Activated T-helper 17 cell treated with anti-CD3 and anti-CD28 coated beads, Interleukin-2, amount 50 U/mL, for 72 hours (primary cell): ENCODE measurements around the gene EPHA10. TPM values are rescaled to one million over a fixed set of nuclear protein-coding genes. Genes with fewer than 3 reads are reported as not detected.
"Not testable (repeated sequence)": the region's sequence is repeated elsewhere in the genome, so short reads cannot be mapped to it uniquely, and the experiment has no call there.

Experiments used
- ATAC-seq: fragments of 150-1000 bp; cut with Tn5 transposase; replicated peaks from 2 replicates; pipeline ENCODE4 v1.10.0; 2021; ENCODE audit warnings: mild to moderate bottlenecking, moderate library complexity
- H3K27ac Mint-ChIP-seq: one replicate; pipeline ENCODE4 v1.8.0; 2022; ENCODE audit warnings: mixed read lengths
- H3K27me3 Mint-ChIP-seq: one replicate; pipeline ENCODE4 v1.8.0; 2022; ENCODE audit warnings: mixed read lengths
- H3K36me3 Mint-ChIP-seq: one replicate; pipeline ENCODE4 v1.8.0; 2022; ENCODE audit warnings: low read depth, mild to moderate bottlenecking, mixed read lengths
- H3K4me1 Mint-ChIP-seq: one replicate; pipeline ENCODE4 v1.8.0; 2022; ENCODE audit warnings: mixed read lengths
- H3K4me3 Mint-ChIP-seq: one replicate; pipeline ENCODE4 v1.8.0; 2022; ENCODE audit warnings: mild to moderate bottlenecking, mixed read lengths
- H3K9me3 Mint-ChIP-seq: one replicate; pipeline ENCODE4 v1.8.0; 2022; ENCODE audit warnings: mixed read lengths
- total RNA-seq, 2 donors: library from RNA; stranded (reverse); gene quantifications; one replicate each; pipeline ENCODE4 v1.2.3, GENCODE V29; 2022

Gene EPHA10
- total RNA-seq, 2 donors from 2014 or later: 1.4 to 1.7 TPM

DNA sequence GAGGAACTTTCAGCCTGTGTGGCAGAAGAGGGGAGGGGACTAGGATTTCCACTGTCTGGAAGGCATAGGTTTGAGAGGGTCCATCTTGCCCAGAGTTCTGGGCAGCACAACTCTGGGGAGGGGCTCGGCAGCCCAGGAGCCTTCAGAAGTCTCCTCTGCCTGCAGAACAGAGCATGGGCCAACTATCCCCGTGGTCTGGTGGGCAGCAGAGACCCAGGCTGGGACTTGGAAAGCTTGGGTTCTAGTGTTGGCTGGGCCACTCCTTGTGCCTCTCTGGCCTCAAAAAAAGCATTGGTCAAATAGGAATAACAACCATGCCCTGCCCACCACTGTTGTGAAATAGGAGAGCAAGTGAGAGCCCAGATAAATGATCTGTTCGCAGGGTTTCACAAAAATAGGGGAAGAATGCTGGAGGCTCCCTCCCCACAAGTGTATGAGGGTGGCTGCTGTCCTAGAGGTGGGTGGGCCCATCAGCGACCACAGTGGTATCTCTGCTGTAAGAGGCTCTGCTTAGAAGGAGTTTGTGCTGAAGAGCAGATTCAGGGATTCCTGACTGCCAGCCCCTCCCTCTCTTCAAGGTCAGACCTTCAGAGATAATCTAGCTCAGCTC lies 8.9 kb downstream of the EPHA10 start:
- Mint-ChIP-seq H3K27ac (peak overlapping the region; percentile 56), H3K4me3 (peak overlapping the region; percentile 64), H3K27me3 (peaks cover 12% of the 10 kb centered on the region), H3K4me1 (no peaks in the 10 kb centered on the region), H3K36me3 (no peaks in the 10 kb centered on the region), H3K9me3 (no peaks in the 10 kb centered on the region)
- ATAC-seq: no peak

DNA sequence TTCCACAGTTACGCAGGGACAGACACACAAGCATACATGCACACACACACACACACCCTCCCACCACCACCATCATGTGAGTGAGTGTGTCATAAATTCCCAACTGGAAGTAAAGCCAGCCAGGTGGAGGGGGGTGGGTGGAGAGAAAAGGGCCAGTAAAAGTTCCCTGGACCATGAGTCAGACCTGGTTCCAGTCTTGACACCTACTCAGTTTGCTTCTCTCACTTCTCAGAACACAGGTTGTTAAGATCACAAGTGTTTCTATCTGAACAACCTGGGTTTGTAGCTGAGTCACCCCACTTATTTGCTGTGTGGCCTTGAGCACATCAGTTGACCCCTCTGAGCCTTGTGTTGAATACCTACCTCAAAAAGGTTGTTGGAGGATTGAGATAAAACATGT lies 9.6 kb downstream of the EPHA10 start:
- Mint-ChIP-seq H3K4me3 (peak overlapping the region; percentile 64), H3K27me3 (peaks cover 13% of the 10 kb centered on the region), H3K36me3 (no peaks in the 10 kb centered on the region), H3K4me1 (no peaks in the 10 kb centered on the region), H3K27ac (peak overlapping the region; percentile 56), H3K9me3 (no peaks in the 10 kb centered on the region)
- ATAC-seq: peak; percentile 94

DNA sequence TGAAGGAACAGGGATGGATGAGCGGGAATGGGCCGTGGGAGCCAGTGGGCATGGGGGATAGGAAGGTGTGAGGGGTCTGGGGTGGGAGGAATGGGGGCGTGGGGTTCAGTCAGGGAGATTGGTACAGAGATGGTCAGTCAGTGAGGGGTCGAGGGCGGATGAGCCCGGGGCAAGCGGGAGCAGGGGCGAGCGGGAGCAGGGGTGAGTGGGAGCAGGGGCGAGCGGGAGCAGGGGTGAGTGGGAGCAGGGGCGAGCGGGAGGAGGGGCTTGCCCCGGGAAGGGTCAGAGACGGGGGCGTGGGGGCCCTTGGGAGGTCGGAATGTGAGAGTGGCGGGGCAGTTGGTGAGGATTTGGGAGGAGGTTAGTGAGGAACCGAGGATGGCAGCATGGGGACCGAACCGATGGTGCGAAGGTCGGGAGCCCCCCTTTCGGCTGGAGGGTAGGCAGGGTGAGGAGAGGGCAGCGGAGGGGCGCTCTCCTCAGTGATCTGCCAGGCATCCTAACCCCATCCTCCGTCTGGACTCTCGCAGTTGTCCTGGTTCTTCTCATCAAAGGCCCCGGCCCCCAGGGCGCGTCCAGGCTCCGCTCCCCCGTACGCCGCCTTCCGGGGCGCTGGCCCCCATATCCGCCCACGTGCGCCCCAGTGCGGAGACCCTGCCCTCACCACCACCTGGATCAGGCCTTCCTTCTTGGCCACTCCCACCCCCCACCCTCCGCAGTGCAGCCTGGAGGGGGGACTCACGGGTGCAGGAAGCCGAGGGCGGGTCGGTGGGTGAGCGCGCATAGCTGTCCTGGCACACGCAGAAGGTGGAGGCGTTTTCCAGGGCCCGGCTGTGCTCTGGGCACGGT lies 11.2 kb downstream of the EPHA10 start:
- no peaks in the 10 kb centered on the region for H3K36me3 Mint-ChIP-seq
- H3K27me3 Mint-ChIP-seq: peaks cover 19% of the 10 kb centered on the region
- no peak overlapping the region for H3K27ac Mint-ChIP-seq
- no peaks in the 10 kb centered on the region for H3K9me3 Mint-ChIP-seq
- H3K4me1 Mint-ChIP-seq: no peaks in the 10 kb centered on the region
- H3K4me3 Mint-ChIP-seq: peak overlapping the region; percentile 64
- ATAC-seq: no peak

DNA sequence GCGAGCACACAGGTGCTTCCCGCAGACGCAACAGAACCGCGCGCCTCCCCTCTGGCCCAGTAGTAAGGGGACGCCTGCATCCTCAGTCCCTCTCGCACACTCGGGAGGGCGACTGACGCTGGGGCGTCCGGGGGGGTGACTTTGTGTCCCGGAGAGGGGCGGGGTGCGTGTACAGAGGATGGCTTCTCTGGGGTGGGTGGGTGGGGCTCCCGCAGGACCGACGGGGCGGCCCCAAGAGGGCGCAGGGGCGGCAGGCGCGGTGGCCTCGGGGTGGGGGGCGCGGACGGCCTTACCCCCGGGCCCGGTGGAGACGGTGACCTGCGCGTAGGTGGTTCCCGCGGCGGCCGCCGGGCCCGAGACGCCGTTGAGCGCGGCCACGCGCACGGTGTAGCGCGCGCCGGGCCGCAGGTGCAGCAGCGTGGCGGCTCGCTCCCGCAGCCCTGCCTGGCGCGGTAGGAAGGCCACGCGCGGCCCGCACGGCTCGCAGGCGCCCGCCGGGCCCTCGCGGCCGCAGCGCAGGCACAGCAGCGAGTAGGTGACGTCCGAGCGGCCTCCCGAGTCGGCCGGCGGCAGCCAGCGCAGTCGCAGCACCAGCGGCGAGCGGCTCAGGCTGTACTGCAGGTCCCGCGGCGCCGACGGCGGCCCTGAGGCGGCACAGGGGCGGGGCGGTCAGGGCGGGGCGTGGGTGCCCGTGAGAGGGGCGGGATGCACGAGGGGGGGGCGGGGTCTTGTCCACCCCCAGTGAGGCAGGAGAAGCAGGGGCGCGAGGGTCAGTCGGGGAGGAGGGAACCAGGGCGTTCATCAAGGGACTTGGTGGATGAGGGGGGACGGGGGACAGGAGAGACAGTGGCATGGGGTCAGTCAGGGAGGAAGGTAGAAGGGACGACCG lies 12.1 kb downstream of the EPHA10 start:
- Mint-ChIP-seq H3K4me1 (no peaks in the 10 kb centered on the region), H3K36me3 (no peaks in the 10 kb centered on the region)

DNA sequence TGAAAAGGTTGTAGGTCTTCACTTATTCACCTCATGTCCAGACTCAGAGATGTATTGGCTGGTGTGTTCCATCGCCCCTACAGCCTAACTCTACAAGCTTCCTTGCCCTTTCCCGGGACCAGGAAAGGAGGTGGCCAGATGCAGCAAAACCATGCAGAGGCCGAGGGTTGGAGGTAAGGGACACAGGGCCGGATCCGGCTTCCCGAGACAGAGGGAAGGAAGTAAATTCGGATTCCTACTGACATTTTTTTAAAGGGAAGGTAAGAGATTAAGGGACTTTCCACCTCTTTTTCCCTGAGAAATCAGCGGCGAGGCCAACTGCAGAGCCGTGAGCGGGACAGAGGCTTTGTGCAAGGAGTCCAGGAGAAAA lies 12.7 kb downstream of the EPHA10 start:
- Mint-ChIP-seq H3K27ac (no peak overlapping the region), H3K4me1 (no peaks in the 10 kb centered on the region), H3K9me3 (no peaks in the 10 kb centered on the region), H3K4me3 (peak overlapping the region; percentile 69), H3K36me3 (no peaks in the 10 kb centered on the region), H3K27me3 (peaks cover 25% of the 10 kb centered on the region)
- no peak for ATAC-seq

More for the DNA sequence above, 12.1 kb downstream of the EPHA10 start:
- Mint-ChIP-seq H3K27me3 (peaks cover 22% of the 10 kb centered on the region), H3K4me3 (peak overlapping the region; percentile 69), H3K27ac (no peak overlapping the region), H3K9me3 (no peaks in the 10 kb centered on the region)
- peak; percentile 34 for ATAC-seq

DNA sequence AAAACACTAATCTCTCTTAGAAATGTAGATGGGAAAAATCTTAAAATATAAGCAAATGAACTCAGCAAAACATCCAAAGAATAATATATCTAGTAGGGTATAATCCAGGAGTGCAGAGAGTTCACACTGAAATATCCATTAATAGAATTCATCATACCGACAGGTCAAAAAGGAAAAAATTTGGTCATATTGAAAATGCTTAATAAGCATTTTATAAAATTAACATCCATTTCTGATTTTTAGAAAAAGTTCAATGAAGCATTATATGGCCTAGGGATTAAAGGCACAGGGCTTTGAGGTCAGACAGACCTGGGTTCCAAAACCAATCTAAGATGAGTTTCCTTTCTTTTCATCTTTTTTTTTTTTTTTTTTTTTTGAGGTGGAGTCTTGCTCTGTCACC lies 16.4 kb downstream of the EPHA10 start:
- Mint-ChIP-seq H3K4me1 (no peaks in the 10 kb centered on the region), H3K4me3 (no peak overlapping the region), H3K27me3 (peaks cover 36% of the 10 kb centered on the region), H3K9me3 (peaks cover 4% of the 10 kb centered on the region), H3K36me3 (no peaks in the 10 kb centered on the region), H3K27ac (no peak overlapping the region)
- ATAC-seq: no peak

DNA sequence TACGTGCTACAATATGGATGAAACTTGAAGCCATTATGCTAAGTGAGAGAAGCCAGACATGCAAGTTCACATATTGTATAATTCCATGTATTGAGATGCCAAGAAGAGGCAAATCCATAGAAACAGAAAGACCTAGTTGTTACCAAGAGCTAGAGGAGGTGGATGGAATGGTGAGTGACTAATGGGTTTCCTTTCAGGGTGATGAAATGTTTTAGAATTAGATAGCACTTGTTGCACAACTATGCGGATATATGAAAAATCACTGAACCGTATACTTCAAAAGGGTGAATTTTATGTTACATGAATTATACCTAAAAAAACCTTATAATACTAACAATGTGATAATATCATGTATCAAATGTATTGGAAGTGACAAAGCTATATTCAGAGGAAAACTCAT lies 18.1 kb downstream of the EPHA10 start:
- H3K27ac Mint-ChIP-seq: no peak overlapping the region
- H3K36me3 Mint-ChIP-seq: no peaks in the 10 kb centered on the region
- peaks cover 4% of the 10 kb centered on the region for H3K9me3 Mint-ChIP-seq
- ATAC-seq: no peak
- H3K4me3 Mint-ChIP-seq: no peak overlapping the region
- H3K4me1 Mint-ChIP-seq: no peaks in the 10 kb centered on the region
- H3K27me3 Mint-ChIP-seq: peaks cover 30% of the 10 kb centered on the region

DNA sequence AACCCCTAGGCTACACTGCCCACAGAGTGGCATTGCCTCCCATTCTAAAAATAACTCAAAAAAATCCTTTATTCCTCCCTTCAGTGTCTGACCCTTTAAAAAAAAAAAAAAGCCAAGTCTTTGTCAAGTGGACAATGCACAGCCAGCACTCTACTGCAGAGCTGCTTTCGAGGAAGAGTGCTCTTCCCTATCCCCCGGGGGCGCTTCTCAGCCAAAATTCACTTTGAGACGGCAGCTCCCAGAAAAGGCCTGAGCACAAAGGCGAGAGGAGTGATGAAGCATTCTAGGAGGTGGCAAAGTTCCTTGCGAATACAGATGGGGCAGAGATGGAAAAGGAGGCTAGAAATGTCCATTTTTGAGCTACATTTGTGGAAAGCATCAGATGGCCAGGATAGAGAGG lies 23.3 kb downstream of the EPHA10 start:
- Mint-ChIP-seq H3K4me3 (no peak overlapping the region), H3K27me3 (peaks cover 32% of the 10 kb centered on the region), H3K36me3 (no peaks in the 10 kb centered on the region), H3K4me1 (no peaks in the 10 kb centered on the region), H3K27ac (no peak overlapping the region), H3K9me3 (peaks cover 5% of the 10 kb centered on the region)
- ATAC-seq: no peak

DNA sequence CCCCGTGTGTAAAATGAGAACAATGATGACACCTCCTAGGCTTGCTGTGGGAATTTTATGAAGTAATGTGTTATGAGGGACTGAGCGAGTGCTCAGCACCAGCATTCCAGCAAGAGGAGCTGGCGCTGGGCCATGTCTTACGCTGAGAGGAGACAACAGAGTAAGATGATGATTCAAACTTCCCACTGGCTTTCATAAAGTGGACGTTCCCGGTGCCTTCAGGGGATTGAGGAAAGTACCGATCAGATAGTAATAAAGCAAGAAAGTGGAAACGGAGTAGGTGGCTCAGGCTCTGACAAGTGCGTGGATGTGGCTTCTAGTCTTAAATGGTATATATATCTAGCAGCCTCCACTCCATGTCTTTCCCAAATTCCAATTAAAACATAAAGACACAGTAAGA lies 23.8 kb downstream of the EPHA10 start:
- no peak for ATAC-seq
- Mint-ChIP-seq H3K27ac (no peak overlapping the region), H3K4me3 (no peak overlapping the region), H3K4me1 (no peaks in the 10 kb centered on the region), H3K27me3 (peaks cover 30% of the 10 kb centered on the region), H3K9me3 (peaks cover 3% of the 10 kb centered on the region), H3K36me3 (no peaks in the 10 kb centered on the region)

DNA sequence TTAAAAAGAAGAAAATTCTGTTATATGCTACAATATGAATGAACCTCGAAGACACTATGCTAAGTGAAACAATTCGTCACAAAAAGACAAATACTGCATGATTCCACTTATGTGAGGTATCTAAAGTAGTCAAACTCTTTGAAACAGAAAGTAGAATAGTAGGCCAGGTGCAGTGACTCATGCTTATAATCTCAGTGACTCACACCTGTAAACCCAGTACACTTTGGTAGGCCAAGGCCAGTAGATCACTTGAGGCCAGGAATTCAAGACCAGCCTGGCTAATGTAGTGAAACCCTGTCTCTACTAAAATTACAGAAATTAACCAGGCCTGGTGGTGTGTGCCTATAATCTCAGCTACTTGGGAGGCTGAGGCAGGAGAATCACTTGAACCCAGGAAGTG lies 25.7 kb downstream of the EPHA10 start:
- peak; percentile 100 for ATAC-seq
- Mint-ChIP-seq H3K27ac (no peak overlapping the region), H3K4me3 (no peak overlapping the region), H3K36me3 (no peaks in the 10 kb centered on the region), H3K9me3 (peaks cover 3% of the 10 kb centered on the region), H3K4me1 (no peaks in the 10 kb centered on the region), H3K27me3 (peaks cover 39% of the 10 kb centered on the region)

DNA sequence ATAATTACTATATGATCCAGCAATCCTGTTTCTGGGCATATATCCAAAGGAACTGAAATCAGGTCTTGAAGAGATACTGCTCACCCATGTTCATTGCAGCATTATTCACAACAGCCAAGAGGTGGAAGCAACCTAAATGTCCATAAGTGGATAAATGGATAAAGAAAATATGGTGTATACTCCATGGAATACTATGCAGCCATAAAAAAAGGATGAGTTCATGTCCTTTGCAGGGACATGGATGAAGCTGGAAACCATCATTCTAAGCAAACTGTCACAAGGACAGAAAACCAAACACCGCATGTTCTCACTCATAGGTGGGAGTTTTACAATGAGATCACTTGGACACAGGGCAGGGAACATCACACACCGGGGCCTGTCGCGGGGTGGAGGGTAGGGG lies 26.3 kb downstream of the EPHA10 start:
- not testable (repeated sequence) for ATAC-seq
- peaks cover 41% of the 10 kb centered on the region for H3K27me3 Mint-ChIP-seq

DNA sequence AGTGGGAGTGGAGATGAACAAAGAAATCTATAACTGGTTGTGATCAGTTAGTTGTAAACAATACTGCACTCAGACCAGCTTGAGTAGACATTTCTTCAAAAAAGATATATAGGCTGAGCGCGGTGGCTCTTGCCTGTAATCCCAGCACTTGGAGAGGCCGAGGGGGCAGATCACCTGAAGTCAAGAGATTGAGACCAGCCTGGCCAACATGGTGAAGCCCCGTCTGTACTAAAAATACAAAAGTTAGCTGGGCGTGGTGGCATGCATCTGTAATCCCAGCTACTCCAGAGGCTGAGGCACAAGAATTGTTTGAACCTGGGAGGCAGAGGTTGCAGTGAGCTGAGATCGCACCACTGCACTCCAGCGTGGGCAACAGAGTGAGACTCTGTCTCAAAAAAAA lies 26.9 kb downstream of the EPHA10 start:
- ATAC-seq, H3K36me3 Mint-ChIP-seq, H3K27ac Mint-ChIP-seq, H3K9me3 Mint-ChIP-seq, H3K4me3 Mint-ChIP-seq, H3K4me1 Mint-ChIP-seq: not testable (repeated sequence)
- H3K27me3 Mint-ChIP-seq: peaks cover 44% of the 10 kb centered on the region

More for the DNA sequence above, 26.3 kb downstream of the EPHA10 start:
- not testable (repeated sequence) for H3K4me3 Mint-ChIP-seq, H3K9me3 Mint-ChIP-seq, H3K27ac Mint-ChIP-seq, H3K4me1 Mint-ChIP-seq, H3K36me3 Mint-ChIP-seq

DNA sequence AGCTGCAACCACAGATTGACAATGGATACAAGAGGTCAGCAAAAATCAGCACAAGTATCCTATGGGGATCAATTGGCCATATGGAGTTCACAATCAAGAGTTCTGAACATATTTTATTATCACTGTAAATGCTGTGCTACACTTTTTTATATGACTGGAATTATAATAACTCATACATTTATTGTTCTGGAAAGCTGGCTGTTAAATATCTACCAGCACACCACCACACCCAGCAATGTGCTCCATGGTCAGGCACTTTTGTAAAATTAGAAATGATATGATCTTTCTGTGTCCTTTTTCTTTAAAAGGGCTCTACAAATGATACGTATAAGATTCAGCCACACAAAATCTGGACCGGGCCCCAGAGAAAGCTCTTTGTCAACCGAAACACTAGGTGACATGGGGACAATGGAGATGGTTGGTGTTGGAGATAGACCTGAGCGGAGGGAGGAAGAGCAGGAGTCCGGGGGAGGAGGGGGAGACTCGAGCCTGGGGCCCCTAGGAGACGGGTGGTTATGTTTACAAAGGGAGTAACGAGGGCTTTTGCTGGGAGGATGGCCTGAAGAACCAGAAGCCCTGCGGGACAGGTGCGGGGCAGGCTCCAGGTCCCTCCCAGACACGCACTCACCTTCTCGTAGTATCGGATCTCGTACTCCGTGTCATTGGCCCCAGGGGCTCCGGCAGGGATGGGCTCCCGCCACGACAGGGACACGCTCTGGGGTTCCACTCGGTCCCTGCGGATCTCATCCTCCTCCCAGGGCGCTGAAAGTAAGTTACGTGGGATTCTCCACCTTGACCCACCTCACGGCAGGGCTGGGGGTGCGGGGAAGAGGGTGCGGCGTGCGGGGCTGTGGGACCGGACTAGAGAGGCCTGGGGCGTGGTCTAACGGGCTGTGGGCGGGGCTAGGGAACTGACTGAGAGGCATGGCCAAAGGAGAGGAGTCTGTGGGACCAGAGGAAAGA lies 30.0 kb downstream of the EPHA10 start:
- Mint-ChIP-seq H3K27me3 (peaks cover 36% of the 10 kb centered on the region), H3K4me1 (no peaks in the 10 kb centered on the region), H3K36me3 (no peaks in the 10 kb centered on the region), H3K4me3 (no peak overlapping the region), H3K9me3 (peaks cover 3% of the 10 kb centered on the region), H3K27ac (no peak overlapping the region)
- no peak for ATAC-seq
